MCF 10A (cell line): ENCODE data around the gene PDE4D. TPM values are rescaled to one million over a fixed set of nuclear protein-coding genes. Genes with fewer than 3 reads are reported as not detected.

Experiments used
- BruUV-seq: library from RNA; stranded (reverse); fragments of 400-500 nt; replicated peaks from 2 replicates; lab custom pipeline; 2021; lab: Mats Ljungman, UMichigan
- CTCF ChIA-PET: fragments of 300-600 bp; sonication (Branson Sonifier 250); formaldehyde crosslinking; extraction: SDS; loops from one replicate; lab custom pipeline; 2021; ENCODE audit warnings: antibody characterized with exemption, inconsistent platforms; lab: Yijun Ruan, JAX
- POLR2A ChIA-PET: fragments of 300-600, 350-650 bp; sonication (Branson Sonifier 250); formaldehyde crosslinking; extraction: SDS; loops from one replicate; lab custom pipeline; 2020; ENCODE audit warnings: antibody characterized with exemption, inconsistent platforms; lab: Yijun Ruan, JAX
- DNase-seq: peaks from one replicate; pipeline ENCODE4 v3.0.0-alpha.2; 2018; ENCODE audit not compliant: unreplicated experiment
- H3K27ac Mint-ChIP-seq: one replicate; pipeline ENCODE4 v1.8.0; 2022; ENCODE audit warnings: mild to moderate bottlenecking, low read depth, mixed read lengths; ENCODE audit not compliant: unreplicated experiment
- H3K27me3 Mint-ChIP-seq: one replicate; pipeline ENCODE4 v1.8.0; 2022; ENCODE audit warnings: mixed read lengths; ENCODE audit not compliant: insufficient read depth, unreplicated experiment
- H3K36me3 Mint-ChIP-seq: one replicate; pipeline ENCODE4 v1.8.0; 2022; ENCODE audit warnings: mild to moderate bottlenecking, moderate library complexity, mixed read lengths; ENCODE audit not compliant: insufficient read depth, unreplicated experiment
- H3K4me1 Mint-ChIP-seq: one replicate; pipeline ENCODE4 v1.8.0; 2022; ENCODE audit warnings: mixed read lengths; ENCODE audit not compliant: insufficient read depth, unreplicated experiment
- H3K4me3 Mint-ChIP-seq: one replicate; pipeline ENCODE4 v1.8.0; 2022; ENCODE audit warnings: mild to moderate bottlenecking, moderate library complexity, mixed read lengths; ENCODE audit not compliant: unreplicated experiment
- H3K9me3 Mint-ChIP-seq: one replicate; pipeline ENCODE4 v1.8.0; 2022; ENCODE audit warnings: mixed read lengths; ENCODE audit not compliant: unreplicated experiment
- CTCF ChIP-seq: fragments of 200-600 bp; IDR thresholded peaks from one replicate; pipeline ENCODE4 v1.8.0; 2022; ENCODE audit warnings: antibody characterized with exemption, mild to moderate bottlenecking; ENCODE audit not compliant: unreplicated experiment
- intact Hi-C: fragments of 100-400 bp; cut with micrococcal nuclease; formaldehyde crosslinking; loops from 2 replicates; pipeline ENCODE4 v1.14.1; 2022
- total RNA-seq: library from RNA; stranded (reverse); gene quantifications from 2 replicates; pipeline ENCODE4 v1.2.3, GENCODE V29; 2022

The PDE4D gene
- total RNA-seq, 1 experiment from 2014 or later, result 85.0 TPM

DNA sequence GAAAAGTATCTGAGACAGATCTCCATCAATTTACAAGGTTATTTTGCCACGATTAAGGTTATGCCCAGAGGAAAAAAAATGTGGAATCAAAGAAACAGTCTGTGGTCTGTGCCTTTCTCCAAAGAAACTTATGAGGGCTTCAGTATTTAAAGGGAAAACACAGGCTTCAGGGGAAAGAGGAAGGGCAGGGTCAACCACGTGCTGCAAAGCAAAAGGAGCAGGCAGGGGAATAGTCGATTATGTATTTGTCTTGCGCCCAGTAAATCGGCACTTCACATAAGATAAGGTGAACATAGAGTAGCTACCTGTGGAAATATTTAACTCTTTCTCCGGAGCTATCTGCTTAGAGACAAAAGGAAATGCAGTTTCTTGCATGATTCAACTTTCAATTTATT is 967.0 kb downstream of the PDE4D start:
- TF ChIP-seq CTCF, result no peak
- no peak overlapping the region for H3K27ac Mint-ChIP-seq
- ChIA-PET POLR2A (no interaction called here), CTCF (no interaction called here)
- H3K36me3 Mint-ChIP-seq, result no peaks in the 10 kb centered on the region
- H3K27me3 Mint-ChIP-seq, result peaks cover 9% of the 10 kb centered on the region
- intact Hi-C loops, result no loop called here
- DNase-seq, result no peak
- H3K4me1 Mint-ChIP-seq, result peaks cover 15% of the 10 kb centered on the region
- no peak overlapping the region for H3K4me3 Mint-ChIP-seq
- BruUV-seq, result no TSS peak
- no peaks in the 10 kb centered on the region for H3K9me3 Mint-ChIP-seq

DNA sequence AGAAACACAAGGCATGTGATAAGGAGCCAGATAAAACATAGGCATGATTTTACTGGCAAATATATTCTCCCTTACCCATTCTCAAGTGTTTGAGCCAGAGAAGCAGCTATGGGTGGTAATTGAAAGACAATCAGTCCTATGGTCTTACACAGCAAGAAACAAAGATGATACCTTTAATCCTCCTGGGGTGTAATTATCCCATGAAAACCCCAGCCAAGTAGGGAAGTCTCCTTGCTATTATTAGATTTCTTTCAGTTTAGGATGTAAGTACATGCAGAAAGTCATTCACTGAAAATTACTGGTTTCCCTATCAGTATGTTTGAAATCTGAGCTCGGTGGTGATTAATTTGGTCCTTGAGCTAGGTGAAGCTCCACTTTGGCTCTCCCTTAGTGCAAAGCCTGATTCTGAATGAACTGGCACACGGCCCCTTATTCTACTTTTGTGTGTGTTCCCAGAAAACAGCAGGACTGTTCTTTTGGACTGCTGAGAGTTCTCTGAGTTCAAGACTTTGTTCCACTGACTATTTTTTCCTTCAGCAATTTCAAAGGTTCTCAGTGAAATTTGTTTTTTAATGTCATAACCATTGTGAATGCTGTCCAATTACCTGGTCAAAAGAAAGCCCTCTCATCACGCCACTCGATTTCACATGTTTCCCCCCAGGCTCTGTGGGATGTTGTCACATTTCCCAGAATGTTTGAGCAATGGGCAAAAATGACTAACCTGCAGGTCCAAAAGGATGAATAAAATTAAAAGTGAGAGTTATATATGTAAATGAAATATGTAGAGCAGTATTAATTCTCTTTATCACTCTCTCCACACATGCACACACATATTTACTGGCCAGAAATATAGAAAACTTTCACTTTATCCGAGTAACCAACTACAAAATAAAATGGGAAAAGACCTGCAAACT is 967.6 kb downstream of the PDE4D start:
- H3K9me3 Mint-ChIP-seq, result no peaks in the 10 kb centered on the region
- no peaks in the 10 kb centered on the region for H3K36me3 Mint-ChIP-seq
- peaks cover 3% of the 10 kb centered on the region for H3K27me3 Mint-ChIP-seq
- DNase-seq, result peak; percentile 72
- no peak for TF ChIP-seq CTCF
- intact Hi-C loops, result no loop called here
- ChIA-PET CTCF (interaction anchor here (1.2 kb wide), 1 partner anchor 38 kb away, joined by 4 read pairs; no protein-coding TSS in a partner anchor), POLR2A (no interaction called here)
- H3K4me1 Mint-ChIP-seq, result peaks cover 19% of the 10 kb centered on the region
- no peak overlapping the region for H3K4me3 Mint-ChIP-seq
- peak overlapping the region; percentile 52 for H3K27ac Mint-ChIP-seq
- no TSS peak for BruUV-seq

- Mint-ChIP-seq H3K36me3 (no peaks in the 10 kb centered on the region), H3K27ac (no peak overlapping the region), H3K4me1 (peaks cover 21% of the 10 kb centered on the region), H3K4me3 (no peak overlapping the region), H3K27me3 (peaks cover under 1% of the 10 kb centered on the region), H3K9me3 (no peaks in the 10 kb centered on the region)
- intact Hi-C loops, result no loop called here
- TF ChIP-seq CTCF, result no peak
- CTCF ChIA-PET, result interaction anchor here (0.9 kb wide), 1 partner anchor 9 kb away, joined by 3 read pairs; no protein-coding TSS in a partner anchor
- DNase-seq, result no peak
- POLR2A ChIA-PET, result no interaction called here
- no TSS peak for BruUV-seq
Observed at GRCh38 chr5:58924306-58924705, 969.2 kb downstream of the PDE4D start.

DNA sequence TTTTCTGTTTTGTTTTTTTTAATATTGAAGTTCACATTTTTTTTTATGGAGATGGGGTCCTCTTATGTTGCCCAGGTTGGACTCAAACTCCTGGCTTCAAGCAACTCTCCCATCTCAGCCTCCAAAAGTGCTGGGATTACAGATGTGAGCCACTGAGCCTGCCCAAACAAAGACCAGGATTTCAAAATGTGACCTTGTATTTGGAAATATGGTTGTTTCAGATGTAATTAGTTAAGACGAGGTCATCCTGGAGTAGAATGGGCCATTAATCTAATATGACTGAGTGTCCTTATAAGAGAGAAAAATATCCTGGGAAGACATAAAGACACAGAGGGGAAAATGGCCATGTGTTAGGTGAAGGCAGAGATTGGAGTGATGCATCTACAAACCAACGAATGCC is 970.2 kb downstream of the PDE4D start:
- H3K27me3 Mint-ChIP-seq, result peaks cover 10% of the 10 kb centered on the region
- ChIA-PET CTCF (interaction anchor here (0.9 kb wide), 1 partner anchor 8 kb away, joined by 3 read pairs; no protein-coding TSS in a partner anchor), POLR2A (no interaction called here)
- no TSS peak for BruUV-seq
- H3K4me1 Mint-ChIP-seq, result peaks cover 21% of the 10 kb centered on the region
- H3K27ac Mint-ChIP-seq, result no peak overlapping the region
- H3K36me3 Mint-ChIP-seq, result no peaks in the 10 kb centered on the region
- DNase-seq, result no peak
- H3K4me3 Mint-ChIP-seq, result no peak overlapping the region
- TF ChIP-seq CTCF, result no peak
- H3K9me3 Mint-ChIP-seq, result no peaks in the 10 kb centered on the region
- intact Hi-C loops, result no loop called here
